ENCODE measurements around the gene CD3D. TPM values are rescaled to one million over a fixed set of nuclear protein-coding genes. Genes with fewer than 3 reads are reported as not detected.
A peak's percentile ranks its signal among the peaks of the same experiment; 100 is the strongest.

CD3D gene
- 100 to 1,000 TPM; 337 to 341 TPM for total RNA-seq

DNA sequence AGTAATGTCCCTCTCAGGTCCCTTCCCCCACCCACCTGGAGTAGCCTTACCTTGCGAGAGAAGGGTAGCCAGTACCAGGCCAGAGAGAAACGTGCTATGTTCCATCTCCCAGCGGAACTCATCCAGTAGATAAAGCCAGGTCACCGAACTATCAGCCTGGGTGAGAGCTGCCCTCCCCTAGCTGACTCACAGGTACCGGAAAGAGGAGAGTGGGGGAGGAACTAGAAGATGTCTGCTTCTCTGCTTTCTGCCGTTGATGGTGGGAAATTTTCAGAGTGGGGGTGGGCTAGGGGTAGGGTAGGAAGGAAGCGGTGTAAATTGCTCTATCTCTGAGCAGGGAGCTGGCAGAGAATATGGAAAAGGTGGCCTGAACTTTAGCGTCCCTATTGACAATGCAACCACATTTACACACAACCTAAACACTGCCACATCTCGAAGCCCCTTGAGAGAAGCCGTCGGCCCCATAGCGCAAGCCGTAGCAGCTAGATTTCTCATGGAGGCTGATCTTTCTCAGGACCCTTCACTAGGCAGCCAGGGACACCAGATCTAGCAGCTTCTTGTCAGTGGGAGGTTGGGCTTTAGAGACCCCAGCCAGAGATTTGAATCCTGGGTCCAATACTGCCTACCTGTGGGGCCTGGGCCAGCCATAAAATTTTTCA lies at the start of gene CD3D:
Gene CD3D, minus strand, starts transcription at position 203 of the 659 bp plus-strand sequence. Its CDS starts 98 bp downstream, at position 105.
- DNase-seq (ENCODE audit: low spot score in 2 of 2) (peak; percentile 57 to 76), ATAC-seq (peak; percentile 62 to 68)
- Mint-ChIP-seq H3K36me3 (peaks cover 62 to 69% of the 10 kb centered on the region in 2 donors), H3K9me3 (no peaks in the 10 kb centered on the region), H3K27ac (peak within 1 kb of the TSS; percentile 92 to 99)

DNA sequence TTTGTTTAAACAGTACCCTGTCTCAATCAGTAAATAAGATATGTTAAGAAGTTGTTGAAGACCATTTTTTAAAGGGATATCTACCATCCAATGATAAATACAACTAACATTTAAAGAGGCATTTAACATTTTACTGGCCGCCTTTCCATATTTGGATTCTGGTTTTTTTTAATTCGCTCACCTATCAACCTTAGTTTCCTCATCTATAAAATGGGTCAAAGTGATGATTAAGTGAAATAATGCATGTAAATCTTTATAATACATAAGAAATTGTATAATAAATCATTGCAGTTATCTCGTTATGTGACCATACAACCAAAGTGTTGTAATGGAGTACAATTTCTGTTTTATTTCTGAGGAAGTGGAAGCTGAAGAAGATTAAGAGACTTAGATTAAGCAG lies 41.2 kb upstream of the CD3D start:
- ATAC-seq (no peak), DNase-seq (ENCODE audit: low spot score in 2 of 2) (no peak)
- Mint-ChIP-seq H3K9me3 (no peaks in the 10 kb centered on the region), H3K36me3 (peaks cover 11 to 26% of the 10 kb centered on the region in 2 donors), H3K27ac (no peak overlapping the region)

DNA sequence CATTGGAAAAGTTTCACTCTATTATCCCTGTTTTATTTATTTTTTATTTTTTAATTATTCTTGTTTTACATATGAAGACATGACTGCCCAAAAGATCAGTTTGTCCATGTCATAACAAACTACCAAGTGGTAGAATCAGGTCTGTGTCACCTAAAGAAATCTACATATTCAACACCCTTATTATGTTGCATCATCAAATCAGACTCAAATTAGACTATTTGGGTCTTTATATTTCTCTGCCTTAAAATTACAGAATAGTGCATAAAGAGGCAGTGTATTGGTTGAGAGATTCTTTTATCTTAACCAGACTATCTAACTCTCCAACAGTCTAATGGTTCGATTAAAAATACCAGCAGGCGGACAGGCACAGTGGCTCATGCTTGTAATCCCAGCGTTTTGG lies 40.4 kb upstream of the CD3D start:
- ATAC-seq (no peak), DNase-seq (ENCODE audit: low spot score in 2 of 2) (no peak)
- Mint-ChIP-seq H3K36me3 (peaks cover 11 to 26% of the 10 kb centered on the region in 2 donors), H3K27ac (no peak overlapping the region), H3K9me3 (no peaks in the 10 kb centered on the region)

DNA sequence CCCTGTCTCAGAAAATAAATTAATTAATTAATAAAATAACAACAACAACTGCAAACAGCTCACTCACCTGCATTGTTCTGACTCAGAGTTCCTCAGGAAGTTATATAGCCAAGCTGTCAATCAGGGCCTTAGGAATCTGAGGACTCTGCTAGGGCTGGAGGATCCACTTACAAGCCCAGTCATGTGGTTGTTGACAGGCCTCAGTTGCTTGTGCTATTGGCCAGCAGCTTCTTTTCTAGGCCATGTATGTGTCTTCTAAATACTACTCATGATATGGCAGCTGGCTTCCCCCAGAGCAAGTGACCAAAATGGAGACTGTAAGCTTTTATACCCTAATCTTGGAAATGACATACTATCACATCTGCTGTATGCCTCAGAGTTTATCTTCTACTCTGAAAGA lies 38.1 kb upstream of the CD3D start:
- ATAC-seq: no peak
- peaks cover 0 to 17% of the 10 kb centered on the region in 2 donors for H3K36me3 Mint-ChIP-seq

DNA sequence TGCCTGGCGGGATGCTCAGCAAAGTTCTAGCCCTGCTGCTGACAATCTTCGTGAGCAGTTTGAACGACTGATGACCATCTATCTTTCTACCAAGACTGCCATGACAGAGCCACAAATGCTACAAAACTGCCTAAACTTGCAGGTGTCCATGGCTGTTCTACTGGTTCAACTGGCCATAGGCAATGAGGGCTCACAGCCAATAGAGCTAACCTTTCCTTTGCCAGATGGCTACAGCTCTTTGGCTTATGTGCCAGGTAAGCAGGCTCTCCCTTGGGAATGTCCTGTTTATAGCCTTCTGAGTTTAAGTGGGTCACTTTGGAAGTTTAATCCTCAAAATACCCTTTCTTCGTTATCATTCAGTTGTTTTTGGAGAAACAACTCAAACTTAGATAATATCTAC lies 37.0 kb upstream of the CD3D start:
- DNase-seq (ENCODE audit: low spot score in 2 of 2): no peak
- no peak for ATAC-seq
- H3K27ac Mint-ChIP-seq: no peak overlapping the region
- peaks cover 0 to 14% of the 10 kb centered on the region in 2 donors for H3K36me3 Mint-ChIP-seq
- H3K9me3 Mint-ChIP-seq: no peaks in the 10 kb centered on the region

More for the DNA sequence above, 38.1 kb upstream of the CD3D start:
- Mint-ChIP-seq H3K27ac (no peak overlapping the region), H3K9me3 (no peaks in the 10 kb centered on the region)
- DNase-seq (ENCODE audit: low spot score in 2 of 2): no peak

DNA sequence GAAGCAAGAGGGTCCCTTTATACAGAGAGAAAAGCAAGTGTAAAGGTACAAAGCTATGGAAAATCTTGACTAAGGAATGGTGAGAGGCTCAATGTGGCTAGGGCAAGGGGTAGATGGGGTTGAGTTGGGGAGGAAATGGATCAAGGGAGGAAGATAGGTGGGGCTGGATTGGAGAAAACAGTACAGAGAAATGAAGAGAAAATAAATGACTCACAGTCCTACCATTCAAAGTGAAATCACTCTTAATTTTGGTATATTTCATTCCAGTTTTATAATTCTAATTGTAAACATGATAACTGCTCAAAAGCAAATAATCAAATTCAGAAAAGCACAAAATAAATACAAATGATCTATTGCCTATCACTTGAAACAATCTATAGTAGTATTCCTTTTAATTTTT lies 33.5 kb upstream of the CD3D start:
- Mint-ChIP-seq H3K36me3 (peaks cover 6 to 13% of the 10 kb centered on the region in 2 donors), H3K27ac (peak overlapping the region in 1 of 2 donors; percentile 33), H3K9me3 (no peaks in the 10 kb centered on the region)
- ATAC-seq (peak in 1 of 2 donors; percentile 48), DNase-seq (ENCODE audit: low spot score in 2 of 2) (no peak)

DNA sequence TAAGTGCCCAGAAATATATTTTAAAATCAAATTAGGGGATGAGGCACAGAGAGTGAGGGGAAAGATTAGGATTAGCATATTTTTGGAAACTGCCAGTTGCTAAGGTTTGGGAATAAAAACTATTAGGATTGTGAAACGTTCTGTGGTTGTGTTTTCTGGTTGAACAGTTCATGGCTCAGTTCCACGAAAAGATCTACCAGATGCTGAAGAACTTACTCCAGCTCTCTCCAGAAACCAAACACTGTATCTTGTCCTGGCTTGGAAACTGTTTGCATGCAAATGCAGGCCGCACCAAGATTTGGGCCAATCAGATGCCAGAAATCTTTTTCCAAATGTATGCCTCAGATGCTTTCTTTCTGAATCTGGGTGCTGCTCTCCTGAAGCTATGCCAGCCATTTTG lies 32.2 kb upstream of the CD3D start:
- H3K27ac Mint-ChIP-seq: no peak overlapping the region

DNA sequence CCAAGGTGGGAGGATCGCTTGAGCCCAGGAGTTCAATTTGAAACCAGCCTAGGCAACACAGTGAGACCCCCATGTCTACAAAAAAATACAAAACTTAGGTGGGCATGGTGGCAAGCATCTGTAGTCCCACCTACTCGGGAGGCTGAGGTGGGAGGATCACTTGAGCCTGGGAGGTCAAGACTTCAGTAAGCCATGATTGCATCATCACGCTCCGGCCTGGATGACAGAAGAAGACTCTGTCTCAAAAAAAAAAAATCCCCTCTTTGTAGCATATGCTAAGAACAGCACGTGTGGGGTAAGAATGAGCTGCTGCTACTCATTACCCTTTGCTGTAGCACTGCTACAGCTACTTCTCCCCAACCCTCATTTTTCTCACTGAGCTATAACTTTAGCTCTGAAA lies 31.4 kb upstream of the CD3D start:
- DNase-seq (ENCODE audit: low spot score in 2 of 2) (no peak), ATAC-seq (no peak)
- Mint-ChIP-seq H3K27ac (no peak overlapping the region), H3K36me3 (peaks cover 8 to 15% of the 10 kb centered on the region in 2 donors), H3K9me3 (no peaks in the 10 kb centered on the region)

More for the DNA sequence above, 32.2 kb upstream of the CD3D start:
- DNase-seq (ENCODE audit: low spot score in 2 of 2) (no peak), ATAC-seq (no peak)
- no peaks in the 10 kb centered on the region for H3K9me3 Mint-ChIP-seq
- H3K36me3 Mint-ChIP-seq: peaks cover 6 to 11% of the 10 kb centered on the region in 2 donors

DNA sequence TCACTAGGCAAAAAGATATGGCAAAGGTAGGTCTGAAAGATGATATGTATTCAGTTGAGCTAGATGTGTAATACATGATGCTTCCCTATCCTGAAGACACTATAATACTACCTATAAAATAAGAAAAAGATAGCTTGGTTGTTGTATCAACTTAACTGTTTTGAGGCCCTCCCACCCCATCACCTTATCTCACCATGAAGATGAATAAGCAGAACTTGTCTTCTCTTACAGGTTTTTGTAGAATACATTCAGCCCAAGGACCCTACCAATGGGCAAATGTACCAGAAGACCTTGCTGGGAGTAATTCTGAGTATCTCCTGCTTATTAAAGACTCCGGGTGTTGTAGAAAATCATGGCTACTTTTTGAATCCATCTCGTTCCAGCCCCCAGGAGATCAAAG lies 30.8 kb upstream of the CD3D start:
- Mint-ChIP-seq H3K27ac (no peak overlapping the region), H3K9me3 (no peaks in the 10 kb centered on the region), H3K36me3 (peaks cover 11 to 21% of the 10 kb centered on the region in 2 donors)
- DNase-seq (ENCODE audit: low spot score in 2 of 2): no peak
- no peak for ATAC-seq

DNA sequence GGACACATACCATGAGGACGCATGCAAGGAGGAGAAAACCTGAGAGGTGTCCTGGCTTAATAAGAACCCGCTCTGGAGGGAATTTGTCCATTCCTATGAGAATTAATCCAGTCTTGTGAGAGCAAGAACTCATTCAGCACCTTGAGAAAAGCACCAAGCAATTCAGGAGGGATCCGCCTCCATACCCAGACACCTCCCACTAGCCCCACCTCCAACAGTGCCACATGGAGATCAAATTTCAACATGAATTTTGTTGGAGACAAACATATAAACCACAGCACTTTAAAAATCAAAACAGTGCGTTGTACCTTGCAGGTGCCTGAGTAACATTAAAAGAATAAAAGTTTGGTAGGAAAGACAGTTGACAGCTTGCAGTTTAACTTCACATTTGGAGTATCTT lies 28.3 kb upstream of the CD3D start:
- peaks cover 11 to 21% of the 10 kb centered on the region in 2 donors for H3K36me3 Mint-ChIP-seq
- no peaks in the 10 kb centered on the region for H3K9me3 Mint-ChIP-seq
- DNase-seq (ENCODE audit: low spot score in 2 of 2) (no peak), ATAC-seq (no peak)
- H3K27ac Mint-ChIP-seq: peak overlapping the region in 1 of 2 donors; percentile 81

DNA sequence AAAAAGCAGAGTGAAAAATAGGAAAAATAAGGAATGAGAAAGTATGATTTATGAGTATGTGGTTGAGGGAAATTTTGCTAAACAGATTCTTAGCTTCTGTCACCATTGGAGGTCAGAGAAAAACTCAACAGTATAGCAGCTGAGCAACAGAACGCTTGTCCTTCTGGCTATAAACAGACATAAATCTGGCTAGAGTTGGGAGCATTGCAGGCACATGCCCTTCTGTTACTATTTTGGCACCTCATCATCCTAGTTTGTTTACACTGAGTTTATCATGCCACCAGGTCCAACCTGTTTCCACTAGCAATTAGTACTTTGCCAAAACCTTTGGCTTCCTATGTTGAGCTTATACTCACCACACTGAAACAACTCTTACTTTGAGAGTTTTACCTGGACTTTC lies 23.8 kb upstream of the CD3D start:
- Mint-ChIP-seq H3K27ac (peak overlapping the region in 1 of 2 donors; percentile 23), H3K9me3 (no peaks in the 10 kb centered on the region), H3K36me3 (peaks cover 8 to 21% of the 10 kb centered on the region in 2 donors)

DNA sequence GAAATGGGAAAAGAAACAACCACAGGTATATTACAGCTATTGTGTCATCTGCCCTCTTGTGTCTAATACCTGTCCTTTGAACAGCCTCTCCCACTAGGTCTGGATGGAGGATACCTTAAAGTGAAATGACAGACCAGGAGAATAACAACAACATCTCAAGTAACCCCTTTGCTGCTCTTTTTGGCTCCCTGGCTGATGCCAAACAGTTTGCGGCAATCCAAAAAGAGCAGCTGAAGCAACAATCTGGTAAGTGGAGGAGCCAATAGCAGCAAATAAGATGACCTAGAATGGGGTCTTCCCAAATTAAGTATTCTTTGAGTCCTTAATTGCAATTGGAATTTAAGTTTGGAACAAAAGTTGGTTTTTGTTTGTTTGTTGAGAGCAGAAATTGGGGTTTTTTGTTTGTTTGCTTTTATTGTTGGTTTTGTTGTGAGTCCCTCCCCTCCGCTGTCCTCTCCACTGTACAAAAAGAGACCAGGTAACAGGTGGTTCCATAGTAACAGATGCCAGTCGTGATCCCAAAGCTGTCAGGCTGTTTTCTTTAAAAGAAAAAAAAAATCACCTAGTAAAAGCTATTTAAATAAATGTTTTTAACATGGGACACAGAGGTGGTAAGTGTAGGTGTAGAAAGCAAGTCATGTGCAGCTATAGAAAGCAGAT lies 22.6 kb upstream of the CD3D start:
- Mint-ChIP-seq H3K9me3 (no peaks in the 10 kb centered on the region), H3K36me3 (peaks cover 8 to 21% of the 10 kb centered on the region in 2 donors), H3K27ac (peak overlapping the region in 1 of 2 donors; percentile 47)
- no peak for ATAC-seq
- no peak for DNase-seq (ENCODE audit: low spot score in 2 of 2)

More for the DNA sequence above, 23.8 kb upstream of the CD3D start:
- ATAC-seq (no peak), DNase-seq (ENCODE audit: low spot score in 2 of 2) (no peak)

DNA sequence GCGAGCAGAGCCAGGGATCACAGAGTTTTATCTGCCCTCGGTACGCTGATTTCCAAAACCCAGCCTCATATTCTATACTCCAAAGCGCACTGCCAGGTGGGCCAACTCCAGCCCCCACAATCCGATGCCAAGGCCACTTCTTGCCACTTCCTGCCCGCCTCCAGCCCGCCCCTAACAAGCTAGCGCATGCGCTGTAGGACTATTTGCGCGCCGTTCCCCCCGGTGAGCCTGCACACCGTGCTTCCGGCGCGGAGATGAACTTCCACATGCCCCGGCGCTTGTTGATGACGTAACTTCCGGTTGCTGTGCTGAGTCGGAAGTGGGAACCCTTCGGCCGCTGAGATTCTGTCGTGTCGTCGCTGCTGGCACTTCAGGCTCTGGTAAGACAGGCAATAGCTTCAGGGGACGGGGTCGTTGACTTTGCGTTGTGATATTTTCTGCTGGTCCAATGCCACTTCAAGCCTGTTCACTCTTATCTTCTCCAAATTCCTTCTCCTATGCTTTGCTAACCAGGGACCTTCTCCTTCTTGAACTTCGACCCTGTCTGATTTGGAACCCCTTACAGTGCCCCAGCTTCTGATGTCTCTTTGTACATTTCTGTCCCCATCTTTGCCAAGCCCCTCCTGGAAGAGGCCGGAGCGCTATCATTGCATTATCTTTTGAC lies 16.9 kb upstream of the CD3D start, which contains the start of gene UBE4A:
Gene UBE4A, plus strand, starts transcription at position 306 of the 664 bp plus-strand sequence. CDS start 5,481 bp downstream, outside the sequence.
- ATAC-seq: peak; percentile 97
- H3K36me3 Mint-ChIP-seq: peaks cover 11 to 13% of the 10 kb centered on the region in 2 donors
- peak within 1 kb of the TSS; percentile 98 to 99 for H3K27ac Mint-ChIP-seq
- DNase-seq (ENCODE audit: low spot score in 2 of 2): peak; percentile 94 to 99
- no peaks in the 10 kb centered on the region for H3K9me3 Mint-ChIP-seq

DNA sequence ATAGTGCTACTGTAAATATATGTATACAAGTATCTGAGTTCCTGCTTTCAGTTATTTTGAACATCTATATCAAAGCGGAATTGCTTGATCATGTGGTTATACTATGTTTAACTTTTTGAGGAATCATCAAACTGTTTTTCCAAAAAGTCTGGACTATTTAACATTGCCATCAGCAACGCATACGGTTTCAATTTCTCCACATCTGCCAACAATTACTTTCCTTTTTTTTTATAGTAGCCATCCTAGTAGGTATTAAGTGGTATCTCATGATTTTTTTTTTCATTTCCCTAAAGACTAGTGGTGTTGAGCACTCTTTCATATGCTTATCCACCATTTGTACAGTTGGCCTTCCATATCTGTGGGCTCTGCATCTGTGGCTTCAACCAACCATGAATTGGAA lies 15.6 kb upstream of the CD3D start:
- peaks cover 6 to 13% of the 10 kb centered on the region in 2 donors for H3K36me3 Mint-ChIP-seq
- DNase-seq (ENCODE audit: low spot score in 2 of 2) (no peak), ATAC-seq (no peak)
- H3K9me3 Mint-ChIP-seq: no peaks in the 10 kb centered on the region
- H3K27ac Mint-ChIP-seq: peak overlapping the region in 1 of 2 donors; percentile 98

DNA sequence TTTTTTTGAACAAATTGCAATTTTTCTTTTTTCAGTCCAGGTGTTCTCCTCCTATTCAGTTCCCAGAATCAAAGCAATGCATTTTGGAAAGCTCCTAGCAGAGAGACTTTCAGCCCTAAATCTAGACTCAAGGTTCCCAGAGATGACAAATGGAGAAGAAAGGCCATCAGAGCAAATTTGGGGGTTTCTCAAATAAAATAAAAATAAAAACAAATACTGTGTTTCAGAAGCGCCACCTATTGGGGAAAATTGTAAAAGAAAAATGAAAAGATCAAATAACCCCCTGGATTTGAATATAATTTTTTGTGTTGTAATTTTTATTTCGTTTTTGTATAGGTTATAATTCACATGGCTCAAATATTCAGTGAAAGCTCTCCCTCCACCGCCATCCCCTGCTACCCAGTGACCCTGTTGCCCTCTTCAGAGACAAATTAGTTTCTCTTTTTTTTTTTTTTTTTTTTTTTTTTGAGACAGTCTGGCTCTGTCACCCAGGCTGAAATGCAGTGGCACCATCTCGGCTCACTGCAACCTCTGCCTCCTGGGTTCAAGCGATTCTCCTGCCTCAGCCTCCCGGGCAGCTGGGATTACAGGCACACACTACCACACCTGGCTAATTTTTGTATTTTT lies 10.7 kb upstream of the CD3D start:
- ATAC-seq: no peak
- Mint-ChIP-seq H3K36me3 (peaks cover 10 to 15% of the 10 kb centered on the region in 2 donors), H3K27ac (peak overlapping the region; percentile 70 to 80)

DNA sequence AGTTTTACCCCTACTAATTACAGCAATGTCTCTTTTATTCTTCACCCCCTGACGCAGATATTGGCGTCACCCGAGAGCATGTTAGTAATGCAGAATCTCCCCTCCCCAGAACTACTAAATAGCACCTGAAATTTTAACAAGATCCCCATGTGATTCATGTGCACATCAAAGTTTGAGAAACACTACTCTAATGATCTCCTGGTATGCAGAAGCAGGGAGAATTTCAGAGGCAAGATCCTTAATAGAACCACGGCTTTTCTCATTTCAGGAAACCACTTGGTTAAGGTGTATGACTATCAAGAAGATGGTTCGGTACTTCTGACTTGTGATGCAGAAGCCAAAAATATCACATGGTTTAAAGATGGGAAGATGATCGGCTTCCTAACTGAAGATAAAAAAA lies 7.0 kb upstream of the CD3D start:
- Mint-ChIP-seq H3K9me3 (no peaks in the 10 kb centered on the region), H3K27ac (peak overlapping the region; percentile 16 to 66), H3K36me3 (peaks cover 29 to 42% of the 10 kb centered on the region in 2 donors)
- DNase-seq (ENCODE audit: low spot score in 2 of 2): no peak
- peak; percentile 15 to 48 for ATAC-seq

More for the DNA sequence above, 10.7 kb upstream of the CD3D start:
- DNase-seq (ENCODE audit: low spot score in 2 of 2): no peak
- no peaks in the 10 kb centered on the region for H3K9me3 Mint-ChIP-seq
